ENCODE results near the gene MOB2. TPM values are rescaled to one million over a fixed set of nuclear protein-coding genes. Genes with fewer than 3 reads are reported as not detected.

The MOB2 gene
- total and polyA plus RNA-seq, 11 donors = 27.4 to 61.1 (median 44.7) TPM

DNA sequence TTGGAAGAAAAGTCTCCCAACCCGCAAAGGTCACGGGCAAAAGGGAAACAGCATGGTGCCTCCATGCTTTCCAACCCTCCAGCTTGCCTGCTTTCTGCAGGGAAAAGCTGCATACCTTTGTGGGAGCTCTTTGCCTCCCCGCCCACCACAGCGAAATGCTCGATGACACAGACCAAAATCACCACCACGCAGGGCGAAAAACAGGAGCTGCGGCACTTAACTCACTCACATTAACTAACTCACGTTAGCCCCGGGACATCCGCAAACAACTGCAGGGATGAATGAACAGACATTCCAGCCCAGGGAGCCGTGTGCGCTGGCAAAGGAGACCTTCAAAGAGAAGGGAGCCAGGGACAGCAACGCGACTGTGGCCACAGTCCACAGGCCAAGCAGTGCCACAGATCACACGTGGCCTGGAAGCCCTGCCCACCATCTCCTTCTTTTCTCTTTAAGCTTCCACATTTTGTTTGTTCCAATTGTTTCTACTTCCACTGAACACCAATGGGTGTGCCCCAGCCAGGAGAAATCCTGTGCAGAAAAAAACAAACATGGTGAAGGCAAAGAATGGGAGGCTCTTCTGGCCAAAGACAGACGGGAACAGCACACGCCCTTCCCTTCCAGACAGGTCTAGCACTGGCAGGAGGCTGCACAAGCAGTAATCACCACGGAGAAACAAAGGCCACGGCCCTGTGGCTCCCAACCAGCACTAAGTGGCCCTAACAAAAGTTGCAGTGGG is 46.2 kb upstream of the MOB2 start:
- intact Hi-C loops (cut with DNase I) = no loop called here
- Histone ChIP-seq H3K36me3 (peaks cover 0 to 36% (median 5%) of the 10 kb centered on the region in 9 donors), H3K9me3 (no peaks in the 10 kb centered on the region), H3K4me1 (peaks cover 24 to 98% (median 87%) of the 10 kb centered on the region in 12 donors), H3K27me3 (no peaks in the 10 kb centered on the region), H3K27ac (peak overlapping the region; percentile 27 to 88 (median 80)), H3K4me3 (no peak overlapping the region)
- DNase-seq = peak in 1 of 5 donors; percentile 29
- ATAC-seq = peak; percentile 6 to 43 (median 16)
- no peak for TF ChIP-seq POLR2A (IDR thresholded peaks at IDR 0.05)
- TF ChIP-seq, protein P1, sequence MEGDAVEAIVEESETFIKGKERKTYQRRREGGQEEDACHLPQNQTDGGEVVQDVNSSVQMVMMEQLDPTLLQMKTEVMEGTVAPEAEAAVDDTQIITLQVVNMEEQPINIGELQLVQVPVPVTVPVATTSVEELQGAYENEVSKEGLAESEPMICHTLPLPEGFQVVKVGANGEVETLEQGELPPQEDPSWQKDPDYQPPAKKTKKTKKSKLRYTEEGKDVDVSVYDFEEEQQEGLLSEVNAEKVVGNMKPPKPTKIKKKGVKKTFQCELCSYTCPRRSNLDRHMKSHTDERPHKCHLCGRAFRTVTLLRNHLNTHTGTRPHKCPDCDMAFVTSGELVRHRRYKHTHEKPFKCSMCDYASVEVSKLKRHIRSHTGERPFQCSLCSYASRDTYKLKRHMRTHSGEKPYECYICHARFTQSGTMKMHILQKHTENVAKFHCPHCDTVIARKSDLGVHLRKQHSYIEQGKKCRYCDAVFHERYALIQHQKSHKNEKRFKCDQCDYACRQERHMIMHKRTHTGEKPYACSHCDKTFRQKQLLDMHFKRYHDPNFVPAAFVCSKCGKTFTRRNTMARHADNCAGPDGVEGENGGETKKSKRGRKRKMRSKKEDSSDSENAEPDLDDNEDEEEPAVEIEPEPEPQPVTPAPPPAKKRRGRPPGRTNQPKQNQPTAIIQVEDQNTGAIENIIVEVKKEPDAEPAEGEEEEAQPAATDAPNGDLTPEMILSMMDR (IDR thresholded peaks at IDR 0.05) = no peak
- 49 to 64% (median 55%) methylated on average over 20 of the region's 20 CpGs for WGBS, 4 donors

DNA sequence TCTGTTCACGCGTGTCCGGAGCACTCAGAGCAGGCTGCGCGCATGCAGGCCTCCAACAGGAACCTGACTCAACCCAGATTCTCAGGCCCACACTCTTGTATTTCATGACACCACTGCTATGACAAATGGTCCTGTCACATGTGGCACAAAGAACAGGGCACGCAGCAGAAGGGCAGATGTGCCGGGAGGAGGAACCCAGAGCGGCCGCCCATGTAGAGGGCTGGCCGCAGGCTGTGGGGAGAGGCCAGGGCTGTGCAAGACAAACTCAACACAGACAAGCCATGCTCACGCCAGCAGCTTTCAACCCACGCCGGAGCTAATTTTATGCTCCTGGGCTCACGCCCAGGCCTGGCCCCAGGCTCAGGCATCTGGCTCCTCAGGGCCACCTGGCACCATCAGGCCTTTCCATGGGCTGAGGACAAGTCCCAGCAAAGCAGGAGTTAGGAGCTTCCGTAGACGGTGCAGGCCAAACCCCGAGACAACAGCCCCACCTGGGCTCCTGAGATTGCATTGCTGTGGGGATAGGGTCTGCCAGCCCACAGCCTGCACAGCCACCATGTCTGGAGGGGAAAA is 45.5 kb upstream of the MOB2 start:
- peak overlapping the region in 1 of 12 donors; percentile 12 for H3K4me3 ChIP-seq
- 48 to 63% (median 56%) methylated on average over 15 to 17 of the region's 17 CpGs for WGBS, 4 donors
- peak; percentile 89 to 94 (median 91) for ATAC-seq
- peaks cover 24 to 98% (median 87%) of the 10 kb centered on the region in 12 donors for H3K4me1 ChIP-seq
- H3K27ac ChIP-seq = peak overlapping the region; percentile 27 to 87 (median 80)
- intact Hi-C loops (cut with DNase I) = no loop called here
- no peaks in the 10 kb centered on the region for H3K9me3 ChIP-seq
- TF ChIP-seq, protein P1 (IDR thresholded peaks at IDR 0.05) = no peak
- TF ChIP-seq POLR2A (IDR thresholded peaks at IDR 0.05) = no peak
- peaks cover 0 to 36% (median 5%) of the 10 kb centered on the region in 9 donors for H3K36me3 ChIP-seq
- DNase-seq = peak; percentile 76 to 89 (median 80)
- no peaks in the 10 kb centered on the region for H3K27me3 ChIP-seq

DNA sequence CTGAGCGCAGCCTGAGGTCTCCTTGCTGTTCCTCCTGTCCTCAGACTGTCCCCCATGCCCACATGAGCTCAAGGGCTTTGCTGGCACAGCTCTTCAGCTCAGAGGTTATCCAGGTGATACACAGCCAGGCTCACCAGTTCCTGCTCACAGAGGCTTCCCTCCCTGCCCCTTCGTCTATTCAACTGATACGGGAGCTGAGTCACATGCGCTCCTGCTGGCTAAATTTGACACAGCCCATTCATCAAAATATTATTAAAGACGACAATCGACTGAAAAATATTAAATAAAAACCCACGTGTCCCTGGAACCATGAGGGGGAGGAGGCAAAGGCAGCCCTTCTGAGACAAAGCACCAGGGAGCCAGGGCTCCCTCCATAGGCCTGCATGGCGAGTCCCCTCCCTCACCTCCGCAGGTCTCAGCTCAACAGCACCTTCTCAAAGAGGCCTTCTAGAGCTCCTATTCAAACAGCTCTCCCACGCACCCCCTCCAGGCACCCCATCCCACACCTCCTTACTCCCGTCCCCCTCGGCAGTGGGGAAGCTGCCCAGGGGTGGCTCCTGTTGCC is 45.0 kb upstream of the MOB2 start:
- TF ChIP-seq, protein P1 (IDR thresholded peaks at IDR 0.05) = no peak
- no peak for TF ChIP-seq POLR2A (IDR thresholded peaks at IDR 0.05)
- DNase-seq = peak in 1 of 5 donors; percentile 56
- WGBS, 4 donors = 49 to 51% (median 50%) methylated on average over 12 of the region's 12 CpGs
- Histone ChIP-seq H3K4me3 (peak overlapping the region in 1 of 12 donors; percentile 12), H3K27ac (peak overlapping the region in 11 of 12 donors; percentile 45 to 87 (median 80)), H3K4me1 (peaks cover 24 to 98% (median 84%) of the 10 kb centered on the region in 12 donors), H3K36me3 (peaks cover 0 to 34% (median 5%) of the 10 kb centered on the region in 9 donors), H3K9me3 (no peaks in the 10 kb centered on the region), H3K27me3 (no peaks in the 10 kb centered on the region)
- ATAC-seq = peak in 2 of 4 donors; percentile 22 to 31
- intact Hi-C loops (cut with DNase I) = no loop called here
